HG03135 (cell line): ENCODE measurements around the gene KCTD11.
A peak's percentile ranks its signal among the peaks of the same experiment; 100 is the strongest.
"Not testable (repeated sequence)": the region's sequence is repeated elsewhere in the genome, so short reads cannot be mapped to it uniquely, and the experiment has no call there.

ENCODE experiments used
- ATAC-seq: cut with Tn5 transposase; IDR thresholded peaks from one replicate; pipeline ENCODE4 v1.9.1; 2021; ENCODE audit warnings: mild to moderate bottlenecking, moderate library complexity; ENCODE audit not compliant: unreplicated experiment

KCTD11 gene

GRCh38 chr17:7322520-7323194 lies 29.3 kb upstream of the KCTD11 start:
- ATAC-seq = no peak

GRCh38 chr17:7323731-7324437 lies 28.1 kb upstream of the KCTD11 start:
- ATAC-seq = no peak

DNA sequence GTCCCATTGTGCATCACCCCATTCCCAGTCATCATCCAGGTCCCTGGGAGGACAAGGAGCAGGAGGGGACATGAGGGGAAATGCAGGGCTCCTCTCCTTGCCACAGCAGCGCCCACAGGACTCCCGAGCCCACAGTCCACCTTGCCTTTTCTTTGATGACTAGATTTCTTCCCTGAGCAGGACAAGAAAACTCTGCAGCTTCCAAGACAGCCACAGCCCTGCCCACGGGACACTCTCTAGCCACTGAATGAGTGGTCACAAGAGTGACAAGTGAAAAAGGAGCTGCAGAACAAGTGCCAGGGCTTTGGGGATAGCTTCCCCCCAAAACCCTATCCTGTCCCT lies 27.6 kb upstream of the KCTD11 start:
- no peak for ATAC-seq

DNA sequence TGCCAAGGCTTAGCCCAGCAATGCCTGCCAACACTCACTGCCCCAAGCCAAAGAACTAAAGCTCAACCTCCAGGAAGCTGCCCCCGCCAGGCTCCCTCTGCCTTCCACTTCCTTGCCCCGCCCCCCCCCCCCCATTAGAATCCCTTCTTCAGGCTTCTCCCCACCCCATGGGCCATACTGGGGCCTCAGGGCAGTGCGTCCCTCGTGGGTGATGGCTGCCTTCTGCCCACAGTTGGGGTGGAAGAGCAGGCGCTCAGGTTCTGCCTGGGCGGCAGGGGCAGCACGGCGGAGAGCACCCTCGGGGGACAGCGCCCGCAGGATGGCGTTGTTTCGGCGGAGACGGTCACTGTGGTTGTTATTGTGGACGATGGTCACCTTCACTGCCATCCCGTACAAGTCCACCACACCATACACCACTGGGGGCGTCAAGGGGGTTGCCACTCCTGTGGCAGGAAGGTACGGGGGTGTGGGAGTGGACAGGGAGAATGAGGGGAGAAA lies 26.9 kb upstream of the KCTD11 start:
- ATAC-seq = no peak

DNA sequence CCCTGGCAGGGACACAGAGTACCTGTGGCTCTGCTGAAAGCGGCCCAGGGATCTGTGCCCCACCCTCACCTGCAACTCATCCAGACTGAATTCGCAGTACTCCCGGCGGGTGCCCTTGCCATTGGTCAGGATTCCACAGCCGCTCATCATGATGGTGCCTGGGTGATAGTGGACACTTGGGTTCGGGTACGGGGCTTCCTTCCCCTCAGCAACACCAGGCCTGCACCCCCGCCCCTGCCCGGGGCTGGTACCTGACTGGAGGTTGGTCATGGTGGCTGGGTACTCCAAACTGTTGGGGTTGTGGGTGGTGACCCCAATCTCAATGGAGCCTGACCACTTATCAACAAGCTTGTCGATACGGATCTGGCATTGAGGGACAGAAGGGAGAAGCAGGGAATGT lies 25.8 kb upstream of the KCTD11 start:
- ATAC-seq = no peak

GRCh38 chr17:7327056-7327455 lies 24.9 kb upstream of the KCTD11 start:
- ATAC-seq = no peak

GRCh38 chr17:7327501-7327900 lies 24.5 kb upstream of the KCTD11 start:
- no peak for ATAC-seq

- no peak for ATAC-seq
Observed at GRCh38 chr17:7328009-7328408, 24.0 kb upstream of the KCTD11 start.

DNA sequence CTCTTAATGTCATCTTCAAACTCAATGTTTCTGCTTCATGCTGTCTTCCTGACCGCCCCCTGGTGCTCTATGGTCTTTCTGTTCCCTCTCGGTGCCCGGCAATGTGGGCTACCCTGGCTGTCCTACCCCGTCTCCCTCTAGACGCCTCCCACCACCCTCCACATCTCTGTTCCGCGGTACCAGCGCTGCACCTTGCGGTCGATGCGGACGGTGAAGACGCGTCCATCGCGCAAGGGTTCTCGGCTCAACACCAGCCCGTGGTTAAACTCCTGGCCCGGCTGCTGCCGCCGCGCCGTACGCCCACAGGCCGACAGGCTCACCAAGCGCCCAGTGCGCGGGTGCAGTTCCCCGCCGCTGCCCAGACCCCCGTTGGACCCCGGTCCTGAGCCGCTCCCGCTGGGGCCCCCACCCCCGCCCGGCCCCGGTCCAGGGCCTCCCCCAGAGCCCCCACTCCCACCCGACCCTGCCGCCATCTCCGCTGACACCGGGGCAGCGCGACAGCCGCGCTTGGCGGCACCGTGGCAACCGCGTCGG lies 23.1 kb upstream of the KCTD11 start, which contains the start of gene NEURL4:
TSS of gene NEURL4 (minus strand) at position 496 of the 534 bp plus-strand sequence. CDS start at position 473, 23 bp downstream.
- peak; percentile 5 for ATAC-seq

DNA sequence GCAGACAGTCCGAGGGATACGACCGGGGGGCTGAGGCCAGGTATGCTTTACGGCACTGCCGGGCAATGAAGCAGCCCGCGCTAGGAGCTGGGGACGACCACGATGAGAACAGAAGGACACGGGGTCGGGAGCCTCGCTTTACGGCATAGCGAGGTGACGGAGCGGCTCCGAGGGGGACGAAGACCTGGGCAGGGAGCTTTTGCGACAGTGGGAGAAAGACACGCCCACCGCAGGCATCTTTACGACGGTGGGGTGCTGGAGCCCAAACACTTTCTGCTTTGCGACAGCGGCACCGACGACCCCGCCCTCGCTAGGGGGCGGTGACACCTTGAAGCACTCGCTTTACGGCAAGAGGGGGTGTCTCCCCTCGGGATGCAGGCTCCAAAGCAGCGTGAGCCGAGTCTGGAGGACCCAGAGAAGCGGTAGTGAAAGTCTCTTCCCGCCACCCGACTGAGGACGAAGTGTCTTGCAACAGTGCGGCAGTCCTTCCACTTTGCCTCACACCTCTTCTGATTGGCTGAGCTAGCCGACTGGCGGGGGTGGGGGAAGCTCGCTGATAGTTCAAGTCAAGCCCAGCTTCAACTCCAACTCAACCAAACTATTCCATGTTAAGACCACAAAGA lies 22.5 kb upstream of the KCTD11 start:
- ATAC-seq = peak; percentile 55

GRCh38 chr17:7329997-7330637 lies 21.8 kb upstream of the KCTD11 start:
- ATAC-seq = peak; percentile 43

- ATAC-seq = no peak
Observed at GRCh38 chr17:7330638-7331015, 21.3 kb upstream of the KCTD11 start.

DNA sequence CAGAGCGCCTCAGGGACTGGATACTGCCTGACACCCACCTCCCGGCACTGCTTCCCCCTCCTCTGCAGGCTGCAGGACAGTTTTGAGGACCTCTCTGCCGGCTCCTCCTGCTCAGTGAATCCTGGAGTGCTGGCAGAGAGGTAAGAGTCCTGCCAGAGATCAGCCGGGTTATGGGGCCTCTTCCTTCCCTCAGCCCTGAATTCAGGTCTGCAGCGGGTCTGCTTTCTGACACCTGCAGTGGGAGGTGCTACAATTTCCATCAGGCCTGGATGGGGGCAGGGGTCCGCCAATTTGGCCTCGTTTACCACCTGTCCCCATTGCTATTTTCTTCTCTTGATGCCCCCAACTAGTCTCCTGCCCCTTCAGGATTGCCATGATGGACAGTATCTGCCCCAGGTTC lies 19.9 kb upstream of the KCTD11 start:
- ATAC-seq = no peak

DNA sequence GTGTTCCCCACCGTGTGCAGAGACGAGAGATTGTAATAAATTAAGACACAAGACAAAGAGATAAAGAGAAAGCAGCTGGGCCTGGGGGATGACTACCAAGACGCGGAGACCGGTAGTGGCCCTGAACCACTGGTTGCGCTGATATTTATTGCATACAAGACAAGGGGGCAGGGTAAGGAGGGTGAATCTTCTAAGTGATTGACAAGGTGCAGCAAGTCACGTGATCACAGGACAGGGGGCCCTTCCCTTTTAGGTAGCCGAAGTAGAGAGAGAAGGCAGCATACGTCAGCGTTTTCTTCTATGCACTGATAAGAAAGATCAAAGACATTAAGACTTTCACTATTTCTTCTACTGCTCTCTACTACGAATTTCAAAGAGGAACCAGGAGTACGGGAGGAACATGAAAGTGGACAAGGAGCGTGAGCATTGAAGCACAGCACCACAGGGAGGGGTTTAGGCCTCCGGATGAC lies 19.3 kb upstream of the KCTD11 start:
- not testable (repeated sequence) for ATAC-seq

- ATAC-seq = no peak
Observed at GRCh38 chr17:7334938-7335538, 16.9 kb upstream of the KCTD11 start.

DNA sequence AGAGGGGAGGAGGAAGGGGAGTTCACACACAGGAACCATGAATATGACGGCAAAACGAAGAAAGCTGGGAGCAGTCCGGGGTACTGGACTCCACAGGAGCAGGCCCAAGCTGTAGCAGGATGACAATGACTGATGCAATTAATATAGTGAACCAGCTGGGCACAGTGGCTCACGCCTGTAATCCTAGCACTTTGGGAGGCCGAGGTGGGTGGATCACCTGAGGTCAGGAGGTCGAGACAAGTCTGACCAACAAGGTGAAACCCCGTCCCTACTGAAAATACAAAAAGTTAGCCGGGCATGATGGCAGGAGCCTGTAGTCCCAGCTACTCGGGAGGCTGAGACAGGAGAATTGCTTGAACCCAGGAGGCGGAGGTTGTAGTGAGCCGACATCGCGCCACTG lies 16.2 kb upstream of the KCTD11 start:
- ATAC-seq = not testable (repeated sequence)

DNA sequence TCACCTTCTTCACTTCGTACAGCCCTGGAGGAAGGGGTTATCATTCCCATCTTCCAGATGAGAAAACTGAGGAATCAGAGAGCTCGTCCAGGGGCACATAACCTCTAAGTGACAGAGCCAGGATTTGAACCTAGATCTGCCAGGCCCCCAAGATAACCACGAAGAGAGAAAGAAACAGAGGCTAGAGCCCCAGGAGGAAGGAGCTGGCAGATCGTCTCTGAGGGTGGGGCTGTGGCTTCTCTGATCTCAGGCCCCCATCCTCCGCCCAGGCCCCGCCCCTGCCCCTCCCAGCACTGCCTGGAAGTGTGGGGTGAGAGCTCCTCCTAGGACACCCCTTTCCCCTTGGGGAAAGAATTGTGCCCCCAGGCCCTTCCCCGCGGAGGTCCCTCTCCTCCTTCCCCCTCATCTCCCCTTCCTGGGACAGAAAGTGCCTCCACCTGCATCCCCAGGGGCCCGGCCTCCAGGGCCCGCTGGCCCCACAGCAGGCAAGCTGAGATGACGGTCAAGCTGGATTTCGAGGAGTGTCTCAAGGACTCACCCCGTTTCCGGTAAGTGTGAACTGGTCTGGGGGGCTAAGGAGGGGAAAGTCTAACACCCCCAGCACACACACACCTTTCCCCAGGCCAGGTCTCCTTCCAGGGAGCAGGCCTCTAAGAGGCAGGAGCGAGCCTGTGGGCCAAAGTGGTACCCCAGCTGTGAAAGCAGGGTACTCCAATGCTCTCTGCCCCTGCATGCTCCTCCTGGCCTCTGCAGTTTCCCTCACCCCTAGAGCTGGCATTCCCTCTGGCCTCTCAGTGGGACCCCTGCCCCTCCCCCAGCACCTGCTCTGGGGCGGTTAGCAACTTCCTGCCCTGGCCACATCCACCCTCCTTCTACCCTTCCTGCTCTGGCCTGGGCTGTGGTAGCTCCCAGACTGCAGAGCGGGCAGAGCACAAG lies 15.5 kb upstream of the KCTD11 start, which contains the start of gene ACAP1:
TSS of gene ACAP1 (plus strand) at position 290 of the 936 bp plus-strand sequence. CDS start at position 496, 206 bp downstream.
- ATAC-seq = no peak

DNA sequence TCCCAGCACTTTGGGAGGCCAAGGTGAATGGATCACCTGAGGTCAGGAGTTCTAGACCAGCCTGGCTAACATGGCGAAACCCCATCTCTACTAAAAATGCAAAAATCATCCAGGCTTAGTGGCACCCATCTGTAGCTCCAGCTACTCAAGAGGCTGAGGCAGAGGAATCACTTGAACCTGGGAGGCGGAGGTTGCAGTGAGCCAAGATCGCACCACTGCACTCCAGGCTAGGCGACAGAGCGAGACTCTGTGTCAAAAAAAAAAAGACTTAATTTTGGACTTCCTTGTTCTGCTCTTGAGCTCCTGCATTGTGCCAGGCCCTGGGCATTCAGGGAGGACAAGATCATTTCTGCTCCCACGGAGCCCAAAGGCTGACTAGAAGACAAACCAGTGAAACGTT lies 14.4 kb upstream of the KCTD11 start:
- ATAC-seq = not testable (repeated sequence)

DNA sequence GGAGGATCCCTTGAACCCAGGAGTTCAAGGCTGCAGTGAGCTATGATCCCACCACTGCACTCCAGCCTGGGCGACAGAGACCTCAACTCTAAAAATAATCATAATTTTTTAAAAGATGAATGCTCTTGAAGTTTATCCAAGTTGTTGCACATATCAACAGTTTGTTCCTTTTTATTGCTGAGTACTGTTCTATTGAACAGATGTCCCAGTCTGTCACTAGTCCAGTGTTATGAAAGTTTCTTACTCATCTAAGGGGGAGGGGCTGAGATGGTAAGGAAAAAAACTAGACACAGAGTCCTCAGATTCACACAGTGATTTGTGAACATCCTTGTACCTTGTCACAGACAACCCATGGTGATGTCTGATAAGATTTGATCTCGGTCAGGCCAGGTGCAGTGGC lies 11.8 kb upstream of the KCTD11 start:
- ATAC-seq = no peak
